Suppressor macrophage treated with lipopolysaccharide for 1 hour (primary cell): Measurements from ENCODE around the gene NAV2.
A peak's percentile ranks its signal among the peaks of the same experiment; 100 is the strongest.

ENCODE experiments used
- DNase-seq, 3 donors: peaks; one replicate each; pipeline ENCODE4 v3.0.0-alpha.2; 2020 to 2022

NAV2 gene

GRCh38 chr11:19712281-19713195, at the start of gene NAV2:
TSS of gene NAV2 (plus strand) at chr11:19712837. CDS start at chr11:19713696, 859 bp downstream.
- peak; percentile 92 to 96 (median 95) for DNase-seq

- no peak for DNase-seq
Measured at GRCh38 chr11:19663206-19663605, 49.4 kb upstream of the NAV2 start.

- DNase-seq = peak; percentile 43 to 59 (median 55)
Measured at GRCh38 chr11:19664886-19665548, 47.6 kb upstream of the NAV2 start.

GRCh38 chr11:19666951-19667350, 45.7 kb upstream of the NAV2 start:
- no peak for DNase-seq

GRCh38 chr11:19669511-19669910, 43.1 kb upstream of the NAV2 start:
- DNase-seq = no peak

- DNase-seq = peak; percentile 35 to 57 (median 39)
Measured at GRCh38 chr11:19670030-19670791, 42.4 kb upstream of the NAV2 start.

GRCh38 chr11:19672586-19673206, 39.9 kb upstream of the NAV2 start:
- peak; percentile 70 to 75 (median 72) for DNase-seq

GRCh38 chr11:19673924-19674729, 38.5 kb upstream of the NAV2 start:
- DNase-seq = no peak

- no peak for DNase-seq
Measured at GRCh38 chr11:19674836-19675235, 37.8 kb upstream of the NAV2 start.

- no peak for DNase-seq
Measured at GRCh38 chr11:19675397-19675796, 37.2 kb upstream of the NAV2 start.

GRCh38 chr11:19676475-19677380, 35.9 kb upstream of the NAV2 start:
- DNase-seq = no peak

- DNase-seq = no peak
Measured at GRCh38 chr11:19677381-19678080, 35.1 kb upstream of the NAV2 start.

- DNase-seq = peak; percentile 70 to 82 (median 77)
Measured at GRCh38 chr11:19679952-19680828, 32.4 kb upstream of the NAV2 start.

- DNase-seq = no peak
Measured at GRCh38 chr11:19680829-19681368, 31.7 kb upstream of the NAV2 start.

GRCh38 chr11:19683141-19683805, 29.4 kb upstream of the NAV2 start:
- DNase-seq = no peak

- no peak for DNase-seq
Measured at GRCh38 chr11:19683862-19684491, 28.7 kb upstream of the NAV2 start.

GRCh38 chr11:19686234-19686633, 26.4 kb upstream of the NAV2 start:
- DNase-seq = no peak

- DNase-seq = no peak
Measured at GRCh38 chr11:19687392-19687791, 25.2 kb upstream of the NAV2 start.
